Fibroblast of lung (primary cell): ENCODE data around the gene PWP1. TPM values are rescaled to one million over a fixed set of nuclear protein-coding genes. Genes with fewer than 3 reads are reported as not detected.

Source experiments
- DNase-seq, 2 donors: peaks; one replicate each; pipeline versions ENCODE4 v3.0.0 to v3.0.0-alpha.2; 2010; ENCODE audit warnings: low read depth in 2 of 2
- H2AFZ ChIP-seq: 2 replicates; pipeline ENCODE4 v1.5.1; 2012; ENCODE audit warnings: low read length, control low read depth, inconsistent platforms
- H3K27ac ChIP-seq: 2 replicates; pipeline ENCODE4 v1.5.1; 2011; ENCODE audit warnings: low read length, control low read depth; ENCODE audit not compliant: insufficient read depth
- H3K27me3 ChIP-seq: 2 replicates; pipeline ENCODE4 v1.5.1; 2011; ENCODE audit warnings: mild to moderate bottlenecking, low read length; ENCODE audit not compliant: control insufficient read depth, insufficient read depth
- H3K36me3 ChIP-seq: 2 replicates; pipeline ENCODE4 v1.5.1; 2011; ENCODE audit warnings: low read length; ENCODE audit not compliant: control insufficient read depth, insufficient read depth
- H3K4me1 ChIP-seq: 2 replicates; pipeline ENCODE4 v1.5.1; 2011; ENCODE audit warnings: low read length; ENCODE audit not compliant: control insufficient read depth, insufficient read depth; ENCODE audit errors: extremely low read depth
- H3K4me2 ChIP-seq: 2 replicates; pipeline ENCODE4 v1.5.1; 2011; ENCODE audit warnings: low read length, control low read depth; ENCODE audit not compliant: insufficient read depth; ENCODE audit errors: extremely low read depth
- H3K4me3 ChIP-seq, 4 experiments: fragments of 200-600 bp in 1 of 4; sonication (generic) in 1 of 4; replicated peaks in 1 of 4; 2 replicates each; pipeline ENCODE4 v1.5.1; 2011 to 2016; ENCODE audit warnings: low read length in 4 of 4, low read depth in 3 of 4, mild to moderate bottlenecking in 3 of 4, control low read depth in 2 of 4, inconsistent platforms in 1 of 4, mixed read lengths in 1 of 4; ENCODE audit not compliant: insufficient read depth in 1 of 4; ENCODE audit errors: control extremely low read depth in 1 of 4
- H3K79me2 ChIP-seq: 2 replicates; pipeline ENCODE4 v1.5.1; 2012; ENCODE audit warnings: mild to moderate bottlenecking, low read length, inconsistent platforms; ENCODE audit not compliant: control insufficient read depth, insufficient read depth
- H3K9ac ChIP-seq: 2 replicates; pipeline ENCODE4 v1.5.1; 2011; ENCODE audit warnings: mild to moderate bottlenecking, low read length, control low read depth; ENCODE audit not compliant: insufficient read depth
- H3K9me3 ChIP-seq: 2 replicates; pipeline ENCODE4 v1.5.1; 2012; ENCODE audit warnings: low read depth, low read length; ENCODE audit not compliant: control insufficient read depth, insufficient read depth
- H4K20me1 ChIP-seq: 2 replicates; pipeline ENCODE4 v1.5.1; 2011; ENCODE audit warnings: low read length; ENCODE audit not compliant: control insufficient read depth, insufficient read depth; ENCODE audit errors: extremely low read depth
- CTCF ChIP-seq, 2 donors: IDR thresholded peaks in 1 of 2; conservative IDR thresholded peaks in 1 of 2; 1 replicate in 1 of 2; 2 replicates in 1 of 2; pipeline ENCODE4 v1.5.1; 2011 to 2012; ENCODE audit warnings: low read length in 2 of 2, control low read depth in 1 of 2, inconsistent platforms in 1 of 2, low read depth in 1 of 2, mild to moderate bottlenecking in 1 of 2
- EZH2 ChIP-seq: IDR thresholded peaks from 2 replicates; pipeline ENCODE4 v1.5.1; 2012; ENCODE audit warnings: low read length, control low read depth, mild to moderate bottlenecking; ENCODE audit errors: missing control alignments
- polyA minus RNA-seq: library from RNA; depleted of rRNA, polyadenylated mRNA; stranded (reverse); fragments of >200 nt; gene quantifications from 2 replicates; pipeline ENCODE4 v1.2.3, GENCODE V29; 2011; ENCODE audit warnings: low replicate concordance
- polyA plus RNA-seq, 2 donors: library from polyadenylated mRNA; depleted of rRNA in 1 of 2; stranded (reverse) in 1 of 2; unstranded in 1 of 2; fragments of >200 nt; gene quantifications; 2 replicates each; pipeline ENCODE4 v1.2.1, GENCODE V29; 2011 to 2012; ENCODE audit warnings: missing spikeins in 1 of 2
- total RNA-seq: library from RNA; depleted of rRNA; stranded (reverse); fragments of >200 nt; gene quantifications from 2 replicates; pipeline ENCODE4 v1.2.1, GENCODE V29; 2014

Gene PWP1
- total RNA-seq (42.3 and 51.1 TPM in 2 replicates), polyA plus RNA-seq (218 and 237 TPM in 2 replicates), polyA minus RNA-seq (11.0 and 15.2 TPM in 2 replicates)
- 71.5 and 73.0 TPM in 2 replicates for polyA plus RNA-seq (2012)

DNA sequence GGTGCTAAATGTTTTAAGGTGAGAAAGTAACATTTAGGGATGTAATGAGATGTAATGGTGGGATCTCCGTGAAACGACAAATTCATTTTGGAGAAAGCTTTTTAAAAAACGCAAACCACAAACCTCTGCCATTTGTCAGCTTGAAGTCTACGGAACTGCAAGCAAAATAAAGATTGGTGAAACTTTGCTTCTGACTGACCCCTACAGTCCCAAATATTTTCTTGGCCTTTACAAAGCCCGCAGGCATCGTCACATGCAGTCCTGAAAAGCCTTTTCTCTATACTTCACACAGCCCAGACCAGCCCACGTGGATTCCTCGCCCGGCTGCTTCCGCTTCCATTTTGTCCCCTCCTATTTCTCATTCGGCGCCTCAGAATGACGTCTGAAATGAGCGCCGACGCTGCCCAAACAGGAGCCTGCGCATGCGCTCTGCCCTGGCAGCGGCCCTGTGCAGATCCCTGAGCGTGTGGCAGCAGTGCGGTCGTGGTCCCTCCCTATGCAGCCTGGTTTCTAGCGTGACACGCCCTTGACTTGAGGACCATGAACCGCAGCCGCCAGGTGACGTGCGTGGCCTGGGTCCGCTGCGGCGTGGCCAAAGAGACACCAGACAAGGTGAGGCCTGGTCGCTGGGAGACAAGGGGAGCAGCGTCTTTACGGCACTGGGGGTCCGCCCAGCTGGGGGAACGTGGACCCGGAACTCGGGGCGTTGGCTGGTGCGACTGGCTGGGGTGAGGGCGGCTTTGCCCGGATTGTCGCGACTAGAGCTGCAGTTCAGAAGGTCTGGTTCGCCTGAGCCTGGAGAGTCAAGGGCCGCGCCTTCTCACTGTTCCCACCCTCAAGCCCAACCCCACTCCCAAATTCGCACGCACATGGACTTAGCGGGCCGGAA is at the start of gene PWP1:
TSS of gene PWP1 (plus strand) at position 440 of the 889 bp plus-strand sequence. CDS start at position 541, 101 bp downstream.
- Histone ChIP-seq H3K27ac (peak within 1 kb of the TSS; percentile 95), H3K4me2 (peak within 1 kb of the TSS; percentile 94), H3K79me2 (peaks cover 27% of the 10 kb centered on the region), H3K4me3 (peak within 1 kb of the TSS; percentile 93 to 100 (median 97)), H3K9ac (peak within 1 kb of the TSS; percentile 97), H3K9me3 (no peaks in the 10 kb centered on the region), H3K27me3 (no peaks in the 10 kb centered on the region), H3K4me1 (peaks cover 6% of the 10 kb centered on the region), H4K20me1 (no peaks in the 10 kb centered on the region), H3K36me3 (peaks cover 6% of the 10 kb centered on the region), H2AFZ (peak within 1 kb of the TSS; percentile 98)
- peak; percentile 94 to 95 for DNase-seq
- TF ChIP-seq EZH2 (no peak), CTCF (conservative IDR thresholded peaks at IDR 0.05 in 1 of 2, IDR thresholded peaks at IDR 0.05 in 1 of 2; ENCODE audit: low read depth in 1 of 2, low read length in 2 of 2) (no peak)

- Histone ChIP-seq H3K27ac (no peak overlapping the region), H3K4me3 (no peak overlapping the region), H3K4me2 (no peak overlapping the region), H3K9ac (no peak overlapping the region), H3K27me3 (no peaks in the 10 kb centered on the region), H3K36me3 (no peaks in the 10 kb centered on the region), H2AFZ (no peak overlapping the region), H3K4me1 (no peaks in the 10 kb centered on the region), H3K79me2 (no peaks in the 10 kb centered on the region), H4K20me1 (no peaks in the 10 kb centered on the region), H3K9me3 (no peaks in the 10 kb centered on the region)
- TF ChIP-seq CTCF (conservative IDR thresholded peaks at IDR 0.05 in 1 of 2, IDR thresholded peaks at IDR 0.05 in 1 of 2; ENCODE audit: low read depth in 1 of 2, low read length in 2 of 2) (no peak), EZH2 (no peak)
- DNase-seq, result no peak
These were observed 44.4 kb upstream of the PWP1 start for GRCh38 chr12:107641154-107641553.

DNA sequence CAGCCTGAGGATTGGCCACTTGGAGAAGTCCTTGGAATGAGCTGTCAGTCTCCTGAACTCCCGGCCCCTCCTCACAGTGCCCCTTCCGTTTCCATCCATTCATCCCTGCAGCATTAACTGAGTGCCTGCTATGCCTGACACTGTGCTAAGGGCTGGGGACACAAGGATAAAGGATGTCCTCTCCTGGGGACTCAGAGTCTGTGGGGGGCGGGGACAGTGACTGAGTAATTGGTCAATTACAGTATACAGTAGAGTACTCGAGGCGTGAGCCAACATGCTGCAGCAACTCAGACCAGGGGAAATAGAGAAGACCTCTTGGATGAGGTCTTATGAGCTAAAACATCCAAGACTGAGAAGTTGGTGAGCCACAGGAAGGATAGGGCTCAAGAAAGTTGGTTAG is 43.4 kb upstream of the PWP1 start:
- no peaks in the 10 kb centered on the region for H3K79me2 ChIP-seq
- no peak overlapping the region for H3K9ac ChIP-seq
- no peak overlapping the region for H2AFZ ChIP-seq
- no peaks in the 10 kb centered on the region for H3K36me3 ChIP-seq
- no peak overlapping the region for H3K4me2 ChIP-seq
- H4K20me1 ChIP-seq, result no peaks in the 10 kb centered on the region
- H3K4me3 ChIP-seq, result no peak overlapping the region
- no peak overlapping the region for H3K27ac ChIP-seq
- H3K9me3 ChIP-seq, result no peaks in the 10 kb centered on the region
- no peaks in the 10 kb centered on the region for H3K27me3 ChIP-seq
- TF ChIP-seq CTCF (conservative IDR thresholded peaks at IDR 0.05 in 1 of 2, IDR thresholded peaks at IDR 0.05 in 1 of 2; ENCODE audit: low read depth in 1 of 2, low read length in 2 of 2), result no peak
- TF ChIP-seq EZH2, result no peak
- DNase-seq, result no peak
- no peaks in the 10 kb centered on the region for H3K4me1 ChIP-seq
